Gastrocnemius medialis (tissue), 4 donors: Measurements from ENCODE around the gene LMTK3. TPM values are rescaled to one million over a fixed set of nuclear protein-coding genes. Genes with fewer than 3 reads are reported as not detected.

Experiments used
- ATAC-seq, 2 donors: fragments of 150-250 bp; one replicate each; pipeline ENCODE4 v1.9.1; 2016
- DNase-seq, 2 donors: peaks; one replicate each; pipeline ENCODE4 v3.0.0-alpha.2; 2019
- H3K27ac ChIP-seq, 4 donors: fragments of 200-600 bp; sonication (generic); 1 replicate in 1 of 4; 2 replicates in 3 of 4; pipeline ENCODE4 v1.5.1; 2016 to 2018; ENCODE audit warnings: mild to moderate bottlenecking in 2 of 4, moderate library complexity in 1 of 4
- H3K27me3 ChIP-seq, 3 donors: fragments of 200-600 bp; sonication (generic) in 2 of 3; 1 replicate in 1 of 3; 2 replicates in 2 of 3; pipeline versions ENCODE4 v1.5.1 to v1.6.0; 2016 to 2019; ENCODE audit warnings: mild to moderate bottlenecking in 1 of 3, moderate library complexity in 1 of 3
- H3K36me3 ChIP-seq, 2 donors: fragments of 200-600 bp; sonication (generic) in 1 of 2; one replicate each; pipeline ENCODE4 v1.5.1; 2017 to 2018
- H3K4me1 ChIP-seq, 2 donors: fragments of 200-600 bp; sonication (generic) in 1 of 2; one replicate each; pipeline ENCODE4 v1.5.1; 2016 to 2017; ENCODE audit warnings: mild to moderate bottlenecking in 2 of 2
- H3K4me3 ChIP-seq, 4 donors: fragments of 200-600 bp; sonication (generic) in 3 of 4; 1 replicate in 1 of 4; 2 replicates in 3 of 4; pipeline ENCODE4 v1.5.1; 2016 to 2019; ENCODE audit warnings: mild to moderate bottlenecking in 2 of 4
- H3K9me3 ChIP-seq, 3 donors: fragments of 200-600 bp; sonication (generic) in 2 of 3; 1 replicate in 1 of 3; 2 replicates in 2 of 3; pipeline ENCODE4 v1.5.1; 2016 to 2019
- POLR2A ChIP-seq, 2 donors: fragments of 450-650 bp; IDR thresholded peaks; one replicate each; pipeline ENCODE4 v1.6.1; 2017; ENCODE audit warnings: antibody characterized with exemption in 2 of 2, mild to moderate bottlenecking in 2 of 2, moderate library complexity in 2 of 2
- in situ Hi-C, 4 donors: fragments of 200-750 bp; cut with MboI; loops; one replicate each; pipeline versions ENCODE4 v1.15.0 to v1.8.0; 2017; ENCODE audit warnings: low sequenced_read_pairs in 4 of 4
- intact Hi-C: fragments of 100-400 bp; cut with DNase I; formaldehyde crosslinking; loops from one replicate; pipeline ENCODE4 v1.15.1; 2023; ENCODE audit warnings: low total_unique reads
- total RNA-seq, 4 donors: library from RNA; depleted of rRNA; stranded (reverse); fragments of >200 nt; gene quantifications; one replicate each; pipeline versions ENCODE4 v1.1.0 to v1.2.3, GENCODE V29; 2016
- TF ChIP-seq, protein P1 (sequence below), 5 experiments: fragments of 450-650 bp in 3 of 5; fragments of 200-600 bp in 2 of 5; sonication (generic) in 2 of 5; IDR thresholded peaks in 4 of 5; conservative IDR thresholded peaks in 1 of 5; 1 replicate in 4 of 5; 2 replicates in 1 of 5; pipeline ENCODE4 v1.5.1; 2016 to 2019; ENCODE audit warnings: antibody characterized with exemption in 5 of 5, mild to moderate bottlenecking in 3 of 5, moderate library complexity in 3 of 5

LMTK3 gene
- total RNA-seq, 4 donors from 2014 or later: not detected

DNA sequence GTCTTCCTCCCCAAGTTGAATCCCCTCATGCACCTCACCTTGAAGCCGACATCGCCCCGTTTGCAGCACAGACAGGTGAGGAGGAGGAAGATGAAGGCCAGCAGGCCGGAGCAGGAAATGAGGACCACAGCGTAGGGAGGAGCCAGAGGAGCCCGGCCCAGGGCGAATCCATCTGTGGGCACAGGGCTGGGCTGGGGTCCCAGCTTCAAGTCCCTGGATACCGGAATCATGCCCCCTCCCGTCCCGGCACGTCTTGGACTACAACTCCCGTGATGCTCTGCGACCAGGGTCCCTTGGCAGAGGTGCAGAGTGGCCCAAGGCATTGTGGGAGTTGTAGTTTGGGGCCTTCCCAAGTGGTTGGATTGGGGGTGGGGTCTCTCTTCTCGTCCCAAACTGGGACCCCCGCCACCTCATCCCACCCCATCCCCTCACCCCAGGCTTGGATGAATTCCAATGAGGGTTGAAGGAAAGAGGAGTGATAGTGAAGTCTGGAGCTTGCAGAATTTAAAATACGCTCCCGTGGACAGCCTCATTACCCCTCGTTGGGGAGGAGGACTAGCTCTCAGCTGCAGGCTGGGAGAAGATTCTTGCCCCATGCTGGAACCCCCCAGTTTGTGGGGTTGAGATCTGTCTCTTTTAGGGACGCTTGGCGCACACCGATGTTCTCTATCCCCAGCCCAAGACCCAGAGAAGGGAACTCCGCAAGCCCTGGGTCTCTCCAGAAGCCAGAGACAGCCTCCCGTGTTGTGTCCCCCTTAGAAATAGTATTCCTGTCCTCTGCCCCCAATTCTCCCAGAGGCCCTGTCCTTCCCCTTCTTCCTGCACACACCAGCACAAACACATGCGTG, 990 bp downstream of the LMTK3 start:
- peak overlapping the region in 3 of 4 donors; percentile 5 to 33 (median 27) for H3K4me3 ChIP-seq
- in situ Hi-C loops (no loop called here), intact Hi-C loops (no loop called here)
- no peak for TF ChIP-seq POLR2A (IDR thresholded peaks at IDR 0.05)
- TF ChIP-seq, protein P1, sequence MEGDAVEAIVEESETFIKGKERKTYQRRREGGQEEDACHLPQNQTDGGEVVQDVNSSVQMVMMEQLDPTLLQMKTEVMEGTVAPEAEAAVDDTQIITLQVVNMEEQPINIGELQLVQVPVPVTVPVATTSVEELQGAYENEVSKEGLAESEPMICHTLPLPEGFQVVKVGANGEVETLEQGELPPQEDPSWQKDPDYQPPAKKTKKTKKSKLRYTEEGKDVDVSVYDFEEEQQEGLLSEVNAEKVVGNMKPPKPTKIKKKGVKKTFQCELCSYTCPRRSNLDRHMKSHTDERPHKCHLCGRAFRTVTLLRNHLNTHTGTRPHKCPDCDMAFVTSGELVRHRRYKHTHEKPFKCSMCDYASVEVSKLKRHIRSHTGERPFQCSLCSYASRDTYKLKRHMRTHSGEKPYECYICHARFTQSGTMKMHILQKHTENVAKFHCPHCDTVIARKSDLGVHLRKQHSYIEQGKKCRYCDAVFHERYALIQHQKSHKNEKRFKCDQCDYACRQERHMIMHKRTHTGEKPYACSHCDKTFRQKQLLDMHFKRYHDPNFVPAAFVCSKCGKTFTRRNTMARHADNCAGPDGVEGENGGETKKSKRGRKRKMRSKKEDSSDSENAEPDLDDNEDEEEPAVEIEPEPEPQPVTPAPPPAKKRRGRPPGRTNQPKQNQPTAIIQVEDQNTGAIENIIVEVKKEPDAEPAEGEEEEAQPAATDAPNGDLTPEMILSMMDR (IDR thresholded peaks at IDR 0.05 in 4 of 5, conservative IDR thresholded peaks at IDR 0.05 in 1 of 5): no peak
- peaks cover 4 to 9% of the 10 kb centered on the region in 2 donors for H3K4me1 ChIP-seq
- no peaks in the 10 kb centered on the region for H3K36me3 ChIP-seq
- H3K27me3 ChIP-seq: peaks cover 21 to 31% (median 30%) of the 10 kb centered on the region in 3 donors
- no peaks in the 10 kb centered on the region for H3K9me3 ChIP-seq
- ATAC-seq (peak; percentile 64 to 72), DNase-seq (peak; percentile 57 to 58)
- no peak overlapping the region for H3K27ac ChIP-seq

DNA sequence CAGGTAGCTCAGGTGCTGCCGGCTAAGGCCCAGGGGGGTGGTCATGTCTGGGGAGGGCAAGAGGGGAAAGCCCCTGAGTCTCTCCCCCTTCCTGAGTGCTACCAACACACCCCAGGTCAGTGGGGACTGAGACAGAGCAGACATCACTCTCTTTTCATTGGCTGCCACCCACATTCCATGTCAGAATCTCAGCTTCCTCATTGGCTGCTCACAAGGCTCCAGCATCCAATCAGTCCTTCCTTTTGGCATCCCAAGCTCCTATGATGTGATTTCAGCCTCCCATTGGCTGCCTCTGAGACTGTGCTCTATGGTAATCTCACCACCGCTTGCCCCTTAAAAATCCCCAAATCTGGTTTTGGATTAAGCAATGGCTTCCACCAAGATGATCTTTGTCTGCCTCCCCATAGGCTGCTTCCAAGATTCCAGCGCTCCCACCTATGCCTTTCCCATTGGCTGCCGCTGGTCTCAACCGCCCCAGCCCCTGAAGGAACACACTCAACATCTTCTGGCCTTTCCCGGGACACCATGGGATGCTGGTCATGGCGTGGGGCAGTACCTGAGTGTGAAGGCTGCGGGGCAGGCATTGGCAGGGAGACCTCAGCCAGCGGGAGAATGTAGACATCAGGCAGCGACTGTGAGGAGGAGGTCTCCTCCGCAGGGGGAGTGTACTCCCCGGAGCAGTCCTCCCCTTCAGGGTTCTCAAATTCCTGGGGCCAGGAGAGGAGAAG, 2.0 kb downstream of the LMTK3 start:
- Histone ChIP-seq H3K36me3 (no peaks in the 10 kb centered on the region), H3K27ac (no peak overlapping the region), H3K4me3 (no peak overlapping the region), H3K9me3 (no peaks in the 10 kb centered on the region), H3K27me3 (peaks cover 21 to 31% (median 30%) of the 10 kb centered on the region in 3 donors), H3K4me1 (peaks cover 4 to 9% of the 10 kb centered on the region in 2 donors)
- ATAC-seq: no peak
- intact Hi-C loops: no loop called here
- in situ Hi-C loops: loop anchor here in 2 of 4 donors (5.0 kb wide), 1 partner anchor 73 kb away; no protein-coding TSS in a partner anchor
- no peak for DNase-seq
- TF ChIP-seq POLR2A (IDR thresholded peaks at IDR 0.05): no peak
- TF ChIP-seq, protein P1 (IDR thresholded peaks at IDR 0.05 in 4 of 5, conservative IDR thresholded peaks at IDR 0.05 in 1 of 5): no peak

DNA sequence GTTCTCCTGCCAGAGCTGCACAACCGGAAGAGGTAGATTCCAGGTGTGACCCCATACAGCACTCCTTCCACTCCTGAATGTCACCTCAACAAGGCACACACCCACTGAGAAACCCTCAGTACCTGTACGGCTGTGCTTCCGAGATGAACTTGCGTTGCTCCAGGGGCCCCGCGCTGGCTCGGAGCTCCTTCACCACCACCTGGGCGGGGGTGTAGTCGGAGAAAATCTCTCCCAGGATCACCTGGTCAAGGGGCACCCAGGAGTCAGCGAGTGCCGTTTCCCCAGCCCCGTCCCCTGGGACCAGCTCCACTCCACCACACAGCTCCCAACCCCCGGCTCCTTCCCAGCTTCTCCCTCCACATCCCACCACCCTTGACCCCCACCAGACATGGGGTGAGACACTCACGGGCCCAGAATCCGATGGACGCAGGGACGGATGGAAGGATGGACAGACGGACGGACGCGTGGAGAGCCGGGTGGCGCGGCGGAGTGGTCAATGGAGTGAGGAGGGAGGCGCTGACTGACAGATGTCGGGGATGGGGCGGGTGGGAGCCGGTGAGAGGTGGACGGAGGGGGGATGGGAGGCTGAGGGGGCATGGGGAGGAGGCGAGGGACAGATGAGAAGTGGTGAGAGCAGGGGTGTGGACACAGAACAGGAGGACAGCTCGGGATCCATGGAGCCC, 2.8 kb downstream of the LMTK3 start:
- H3K27ac ChIP-seq: no peak overlapping the region
- no peaks in the 10 kb centered on the region for H3K9me3 ChIP-seq
- H3K4me3 ChIP-seq: no peak overlapping the region
- intact Hi-C loops: loop anchor here (1.0 kb wide), 1 partner anchor 75 kb away; no protein-coding TSS in a partner anchor
- in situ Hi-C loops: loop anchor here in 2 of 4 donors (5.0 kb wide), 1 partner anchor 73 kb away; no protein-coding TSS in a partner anchor
- peaks cover 4 to 9% of the 10 kb centered on the region in 2 donors for H3K4me1 ChIP-seq
- no peaks in the 10 kb centered on the region for H3K36me3 ChIP-seq
- TF ChIP-seq POLR2A (IDR thresholded peaks at IDR 0.05): no peak
- TF ChIP-seq, protein P1 (IDR thresholded peaks at IDR 0.05 in 4 of 5, conservative IDR thresholded peaks at IDR 0.05 in 1 of 5): no peak
- no peak for DNase-seq
- peaks cover 21 to 31% (median 30%) of the 10 kb centered on the region in 3 donors for H3K27me3 ChIP-seq
- no peak for ATAC-seq

DNA sequence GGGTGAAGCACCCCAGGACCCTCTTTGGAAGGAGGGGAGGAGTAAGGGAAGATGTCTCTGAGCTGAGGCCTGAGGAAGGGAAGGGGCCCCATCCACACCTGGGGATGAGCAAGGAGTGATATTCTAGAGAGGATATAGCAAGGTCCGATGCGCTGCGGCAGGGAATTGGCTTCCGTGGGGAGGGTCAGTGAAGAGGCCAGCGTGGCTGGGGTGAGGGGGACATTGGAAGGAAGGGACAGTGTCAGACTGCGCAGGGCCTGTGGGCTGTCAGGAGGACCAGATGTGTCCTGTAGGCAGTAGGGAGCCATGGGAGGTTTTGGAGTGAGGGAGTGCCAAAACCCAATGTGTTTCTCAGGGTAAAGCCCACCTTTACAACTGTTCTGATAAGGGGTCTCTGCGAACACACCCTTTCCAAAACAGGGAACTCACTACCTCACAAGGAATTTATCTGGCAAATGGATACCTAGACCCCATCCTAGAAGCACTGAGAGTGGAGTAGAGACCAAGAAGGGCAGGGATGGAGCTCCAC, 3.7 kb downstream of the LMTK3 start:
- TF ChIP-seq POLR2A (IDR thresholded peaks at IDR 0.05): no peak
- intact Hi-C loops (loop anchor here (1.0 kb wide), 1 partner anchor 76 kb away; no protein-coding TSS in a partner anchor), in situ Hi-C loops (loop anchor here in 2 of 4 donors (5.0 kb wide), 1 partner anchor 74 kb away; no protein-coding TSS in a partner anchor)
- Histone ChIP-seq H3K9me3 (no peaks in the 10 kb centered on the region), H3K27me3 (peaks cover 15 to 23% (median 23%) of the 10 kb centered on the region in 3 donors), H3K27ac (no peak overlapping the region), H3K4me3 (no peak overlapping the region), H3K36me3 (no peaks in the 10 kb centered on the region), H3K4me1 (peaks cover 4 to 9% of the 10 kb centered on the region in 2 donors)
- DNase-seq (no peak), ATAC-seq (no peak)
